Measurements from ENCODE around the gene CD248. TPM values are rescaled to one million over a fixed set of nuclear protein-coding genes. Genes with fewer than 3 reads are reported as not detected.
A peak's percentile ranks its signal among the peaks of the same experiment; 100 is the strongest.

CD248 gene
- total and polyA plus RNA-seq, 5 donors from 2014 or later, result 0.06 to 0.30 (median 0.10) TPM

GRCh38 chr11:66328302-66329144, 11.7 kb upstream of the CD248 start:
- no peaks in the 10 kb centered on the region for H3K27me3 Mint-ChIP-seq
- H3K36me3 Mint-ChIP-seq, result no peaks in the 10 kb centered on the region
- H3K9me3 Mint-ChIP-seq, result no peaks in the 10 kb centered on the region
- peak overlapping the region; percentile 58 for H3K27ac ChIP-seq (ENCODE audit: insufficient read depth, low read length, poor library complexity, severe bottlenecking)
- no peaks in the 10 kb centered on the region for H3K36me3 ChIP-seq (ENCODE audit: control insufficient read depth, insufficient read depth, low read length)
- H3K4me1 Mint-ChIP-seq, result peaks cover 4 to 47% (median 20%) of the 10 kb centered on the region in 4 donors
- peak overlapping the region; percentile 60 to 85 (median 79) for H3K27ac Mint-ChIP-seq
- ATAC-seq (ENCODE audit: low read depth in 2 of 2), result peak; percentile 81 to 85
- peak; percentile 68 to 82 (median 81) for DNase-seq
- peak overlapping the region in 3 of 4 donors; percentile 3 to 57 (median 52) for H3K4me3 Mint-ChIP-seq
- no peak overlapping the region for H3K4me3 ChIP-seq (ENCODE audit: low read depth, low read length)
- H3K27me3 ChIP-seq (ENCODE audit: control insufficient read depth, insufficient read depth, low read length), result no peaks in the 10 kb centered on the region
- no peaks in the 10 kb centered on the region for H3K9me3 ChIP-seq (ENCODE audit: control insufficient read depth in 2 of 2, low read length in 2 of 2)
- H3K4me1 ChIP-seq (ENCODE audit: control insufficient read depth, insufficient read depth, low read length, poor library complexity, severe bottlenecking), result peaks cover 38% of the 10 kb centered on the region

- DNase-seq (peak in 1 of 3 donors; percentile 64), ATAC-seq (ENCODE audit: low read depth in 2 of 2) (peak in 1 of 2 donors; percentile 2)
- Histone ChIP-seq H3K4me3 (ENCODE audit: low read depth, low read length) (no peak overlapping the region), H3K9me3 (ENCODE audit: control insufficient read depth in 2 of 2, low read length in 2 of 2) (no peaks in the 10 kb centered on the region), H3K27ac (ENCODE audit: insufficient read depth, low read length, poor library complexity, severe bottlenecking) (peak overlapping the region; percentile 58), H3K4me1 (ENCODE audit: control insufficient read depth, insufficient read depth, low read length, poor library complexity, severe bottlenecking) (peaks cover 38% of the 10 kb centered on the region), H3K36me3 (ENCODE audit: control insufficient read depth, insufficient read depth, low read length) (no peaks in the 10 kb centered on the region), H3K27me3 (ENCODE audit: control insufficient read depth, insufficient read depth, low read length) (no peaks in the 10 kb centered on the region)
- Mint-ChIP-seq H3K27me3 (no peaks in the 10 kb centered on the region), H3K4me1 (peaks cover 4 to 52% (median 22%) of the 10 kb centered on the region in 4 donors), H3K4me3 (peak overlapping the region in 2 of 4 donors; percentile 52 to 57), H3K9me3 (no peaks in the 10 kb centered on the region), H3K27ac (peak overlapping the region in 2 of 3 donors; percentile 60 to 79), H3K36me3 (no peaks in the 10 kb centered on the region)
Measured at GRCh38 chr11:66328031-66328301, 11.1 kb upstream of the CD248 start.

GRCh38 chr11:66327171-66328030, 10.6 kb upstream of the CD248 start:
- Histone ChIP-seq H3K9me3 (ENCODE audit: control insufficient read depth in 2 of 2, low read length in 2 of 2) (no peaks in the 10 kb centered on the region), H3K27ac (ENCODE audit: insufficient read depth, low read length, poor library complexity, severe bottlenecking) (peak overlapping the region; percentile 58), H3K27me3 (ENCODE audit: control insufficient read depth, insufficient read depth, low read length) (no peaks in the 10 kb centered on the region), H3K4me3 (ENCODE audit: low read depth, low read length) (no peak overlapping the region), H3K4me1 (ENCODE audit: control insufficient read depth, insufficient read depth, low read length, poor library complexity, severe bottlenecking) (peaks cover 38% of the 10 kb centered on the region), H3K36me3 (ENCODE audit: control insufficient read depth, insufficient read depth, low read length) (no peaks in the 10 kb centered on the region)
- Mint-ChIP-seq H3K4me1 (peaks cover 4 to 56% (median 22%) of the 10 kb centered on the region in 4 donors), H3K9me3 (no peaks in the 10 kb centered on the region), H3K4me3 (peak overlapping the region in 3 of 4 donors; percentile 12 to 80 (median 52)), H3K27me3 (no peaks in the 10 kb centered on the region), H3K27ac (peak overlapping the region; percentile 60 to 79 (median 72)), H3K36me3 (no peaks in the 10 kb centered on the region)
- ATAC-seq (ENCODE audit: low read depth in 2 of 2) (no peak), DNase-seq (no peak)

GRCh38 chr11:66326261-66327111, 9.6 kb upstream of the CD248 start:
- Mint-ChIP-seq H3K27me3 (no peaks in the 10 kb centered on the region), H3K9me3 (no peaks in the 10 kb centered on the region), H3K36me3 (no peaks in the 10 kb centered on the region), H3K4me1 (peaks cover 4 to 60% (median 22%) of the 10 kb centered on the region in 4 donors), H3K27ac (peak overlapping the region in 2 of 3 donors; percentile 85 to 91), H3K4me3 (peak overlapping the region in 1 of 4 donors; percentile 74)
- Histone ChIP-seq H3K9me3 (ENCODE audit: control insufficient read depth in 2 of 2, low read length in 2 of 2) (no peaks in the 10 kb centered on the region), H3K27me3 (ENCODE audit: control insufficient read depth, insufficient read depth, low read length) (no peaks in the 10 kb centered on the region), H3K36me3 (ENCODE audit: control insufficient read depth, insufficient read depth, low read length) (no peaks in the 10 kb centered on the region), H3K27ac (ENCODE audit: insufficient read depth, low read length, poor library complexity, severe bottlenecking) (peak overlapping the region; percentile 38), H3K4me1 (ENCODE audit: control insufficient read depth, insufficient read depth, low read length, poor library complexity, severe bottlenecking) (peaks cover 38% of the 10 kb centered on the region), H3K4me3 (ENCODE audit: low read depth, low read length) (no peak overlapping the region)
- ATAC-seq (ENCODE audit: low read depth in 2 of 2), result peak; percentile 61 to 66
- peak in 1 of 3 donors; percentile 90 for DNase-seq

GRCh38 chr11:66325263-66325671, 8.4 kb upstream of the CD248 start:
- Histone ChIP-seq H3K36me3 (ENCODE audit: control insufficient read depth, insufficient read depth, low read length) (no peaks in the 10 kb centered on the region), H3K27me3 (ENCODE audit: control insufficient read depth, insufficient read depth, low read length) (no peaks in the 10 kb centered on the region), H3K27ac (ENCODE audit: insufficient read depth, low read length, poor library complexity, severe bottlenecking) (no peak overlapping the region), H3K4me1 (ENCODE audit: control insufficient read depth, insufficient read depth, low read length, poor library complexity, severe bottlenecking) (peaks cover 38% of the 10 kb centered on the region), H3K4me3 (ENCODE audit: low read depth, low read length) (no peak overlapping the region), H3K9me3 (ENCODE audit: control insufficient read depth in 2 of 2, low read length in 2 of 2) (no peaks in the 10 kb centered on the region)
- Mint-ChIP-seq H3K36me3 (no peaks in the 10 kb centered on the region), H3K27ac (peak overlapping the region in 1 of 3 donors; percentile 85), H3K27me3 (no peaks in the 10 kb centered on the region), H3K4me3 (no peak overlapping the region), H3K4me1 (peaks cover 4 to 61% (median 22%) of the 10 kb centered on the region in 4 donors), H3K9me3 (peaks cover 0 to 1% (median 0%) of the 10 kb centered on the region in 7 donors)
- no peak for ATAC-seq (ENCODE audit: low read depth in 2 of 2)
- DNase-seq, result no peak

GRCh38 chr11:66324664-66325063, 7.8 kb upstream of the CD248 start:
- Mint-ChIP-seq H3K27ac (peak overlapping the region in 1 of 3 donors; percentile 83), H3K4me1 (peaks cover 4 to 67% (median 24%) of the 10 kb centered on the region in 4 donors), H3K27me3 (no peaks in the 10 kb centered on the region), H3K4me3 (peak overlapping the region in 2 of 4 donors; percentile 21 to 31), H3K9me3 (peaks cover 0 to 4% (median 0%) of the 10 kb centered on the region in 7 donors), H3K36me3 (no peaks in the 10 kb centered on the region)
- Histone ChIP-seq H3K27me3 (ENCODE audit: control insufficient read depth, insufficient read depth, low read length) (no peaks in the 10 kb centered on the region), H3K4me1 (ENCODE audit: control insufficient read depth, insufficient read depth, low read length, poor library complexity, severe bottlenecking) (peaks cover 38% of the 10 kb centered on the region), H3K27ac (ENCODE audit: insufficient read depth, low read length, poor library complexity, severe bottlenecking) (no peak overlapping the region), H3K9me3 (ENCODE audit: control insufficient read depth in 2 of 2, low read length in 2 of 2) (no peaks in the 10 kb centered on the region), H3K36me3 (ENCODE audit: control insufficient read depth, insufficient read depth, low read length) (no peaks in the 10 kb centered on the region), H3K4me3 (ENCODE audit: low read depth, low read length) (no peak overlapping the region)
- ATAC-seq (ENCODE audit: low read depth in 2 of 2), result no peak
- no peak for DNase-seq

- no peaks in the 10 kb centered on the region for H3K9me3 ChIP-seq (ENCODE audit: control insufficient read depth in 2 of 2, low read length in 2 of 2)
- peaks cover 0 to 4% (median 1%) of the 10 kb centered on the region in 7 donors for H3K9me3 Mint-ChIP-seq
- peaks cover 47% of the 10 kb centered on the region for H3K4me1 ChIP-seq (ENCODE audit: control insufficient read depth, insufficient read depth, low read length, poor library complexity, severe bottlenecking)
- no peak overlapping the region for H3K4me3 ChIP-seq (ENCODE audit: low read depth, low read length)
- no peaks in the 10 kb centered on the region for H3K27me3 Mint-ChIP-seq
- H3K27ac Mint-ChIP-seq, result no peak overlapping the region
- H3K27me3 ChIP-seq (ENCODE audit: control insufficient read depth, insufficient read depth, low read length), result no peaks in the 10 kb centered on the region
- no peaks in the 10 kb centered on the region for H3K36me3 ChIP-seq (ENCODE audit: control insufficient read depth, insufficient read depth, low read length)
- H3K4me3 Mint-ChIP-seq, result peak overlapping the region in 2 of 4 donors; percentile 43 to 80
- H3K36me3 Mint-ChIP-seq, result no peaks in the 10 kb centered on the region
- ATAC-seq (ENCODE audit: low read depth in 2 of 2) (no peak), DNase-seq (no peak)
- no peak overlapping the region for H3K27ac ChIP-seq (ENCODE audit: insufficient read depth, low read length, poor library complexity, severe bottlenecking)
- peaks cover 4 to 74% (median 27%) of the 10 kb centered on the region in 4 donors for H3K4me1 Mint-ChIP-seq
Measured at GRCh38 chr11:66323684-66324083, 6.8 kb upstream of the CD248 start.
